Measurements from ENCODE around the gene SHC3.

DNA sequence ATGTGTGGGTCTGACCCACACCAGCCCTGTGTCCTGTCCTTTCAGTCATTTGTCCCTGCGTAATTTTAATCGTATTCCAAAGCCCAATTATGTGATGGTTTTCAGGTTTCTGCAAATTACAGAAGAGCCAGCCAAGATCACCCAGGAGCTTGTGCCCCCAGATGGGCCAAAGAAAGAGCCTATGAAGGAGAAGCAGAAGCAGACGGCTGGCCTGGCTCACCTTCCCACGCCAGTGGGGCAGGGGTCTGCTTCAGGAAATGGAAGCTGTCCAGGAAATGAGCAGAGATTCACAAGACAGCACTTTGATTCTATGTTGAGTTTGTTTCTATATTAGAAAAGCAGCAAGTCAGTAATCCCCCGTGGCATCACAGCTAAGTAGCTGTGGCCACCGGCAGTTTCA is 175.6 kb downstream of the SHC3 start:
- TF ChIP-seq CTCF (conservative IDR thresholded peaks at IDR 0.05; ENCODE audit: low read length): no peak
- TF ChIP-seq EZH2phosphoT487 (IDR thresholded peaks at IDR 0.05; ENCODE audit: borderline replicate concordance, low read depth, low read length): no peak
